K562 (cell line): ENCODE measurements around the gene OLFML1. TPM values are rescaled to one million over a fixed set of nuclear protein-coding genes. Genes with fewer than 3 reads are reported as not detected.

Source experiments
- ATAC-seq: fragments of 200-7000 bp; cut with Tn5 transposase; 3 replicates; pipeline ENCODE4 v1.9.1; 2020; ENCODE audit warnings: moderate library complexity
- BruUV-seq: library from RNA; stranded (reverse); fragments of 400-500 nt; replicated peaks from 2 replicates; lab custom pipeline; 2021; lab: Mats Ljungman, UMichigan
- CTCF ChIA-PET: fragments of 300-600 bp; formaldehyde crosslinking; extraction: SDS; loops from one replicate; lab custom pipeline; 2021; ENCODE audit warnings: low intra/inter-chr PET ratio; lab: Yijun Ruan, JAX
- POLR2A ChIA-PET: fragments of 300-600, 350-650 bp; sonication (Branson Sonifier 250); formaldehyde crosslinking; extraction: SDS; loops from one replicate; lab custom pipeline; 2021; ENCODE audit warnings: antibody characterized with exemption, inconsistent platforms; lab: Yijun Ruan, JAX
- DNase-seq, 4 experiments: peaks; one replicate each; pipeline versions ENCODE4 v3.0.0 to v3.0.0-alpha.2; 2011 to 2018; ENCODE audit warnings: low spot score in 3 of 4, mixed read lengths in 3 of 4; ENCODE audit errors: extremely low read depth in 1 of 4
- FAIRE-seq: peaks from 2 replicates; lab custom pipeline; 2011; peaks lifted over from hg19 to GRCh38; lab: Jason Lieb, UNC
- H2AFZ ChIP-seq: 2 replicates; pipeline ENCODE4 v1.6.0; 2011; ENCODE audit warnings: low read depth, low read length, control low read depth, inconsistent platforms
- H3K27ac ChIP-seq: fragments of 200-600 bp; 3 replicates; pipeline ENCODE4 v1.8.0; 2011; ENCODE audit warnings: low read depth, mild to moderate bottlenecking, control low read depth, inconsistent platforms, low read length, moderate library complexity, mixed read lengths; ENCODE audit errors: extremely low read depth
- H3K27me3 ChIP-seq, 2 experiments: fragments of 300-600 bp in 1 of 2; 2 replicates in 1 of 2; 3 replicates in 1 of 2; pipeline versions ENCODE4 v1.6.0 to v1.8.0; 2011; ENCODE audit warnings: inconsistent platforms in 2 of 2, low read length in 2 of 2, mild to moderate bottlenecking in 1 of 2, mixed read lengths in 1 of 2, moderate library complexity in 1 of 2; ENCODE audit not compliant: control insufficient read depth in 2 of 2, insufficient read depth in 2 of 2
- H3K36me3 ChIP-seq: fragments of 300-600 bp; 3 replicates; pipeline ENCODE4 v1.8.0; 2011; ENCODE audit warnings: mild to moderate bottlenecking, low read length, inconsistent platforms; ENCODE audit not compliant: control insufficient read depth, insufficient read depth
- H3K4me1 ChIP-seq, 2 experiments: fragments of 200-600 bp in 1 of 2; replicated peaks in 1 of 2; 2 replicates in 1 of 2; 3 replicates in 1 of 2; pipeline versions ENCODE4 v1.5.1 to v1.8.0; 2011; ENCODE audit warnings: inconsistent platforms in 2 of 2, low read length in 2 of 2, mild to moderate bottlenecking in 1 of 2, mixed read lengths in 1 of 2, moderate library complexity in 1 of 2; ENCODE audit not compliant: control insufficient read depth in 2 of 2, insufficient read depth in 2 of 2
- H3K4me2 ChIP-seq: 2 replicates; pipeline ENCODE4 v1.6.1; 2011; ENCODE audit warnings: low read length, control low read depth, inconsistent platforms, mixed read lengths; ENCODE audit not compliant: insufficient read depth
- H3K4me3 ChIP-seq: fragments of 200-600 bp; sonication (generic), shearing (Covaris generic); 2 replicates; pipeline ENCODE4 v1.5.1; 2016; ENCODE audit warnings: control low read depth, inconsistent platforms
- H3K79me2 ChIP-seq: fragments of 200-600 bp; 3 replicates; pipeline ENCODE4 v1.8.0; 2011; ENCODE audit warnings: low read length, inconsistent platforms; ENCODE audit not compliant: control insufficient read depth, insufficient read depth
- H3K9ac ChIP-seq, 2 experiments: 2 replicates each; pipeline versions ENCODE4 v1.6.0 to v1.6.1; 2011; ENCODE audit warnings: low read depth in 2 of 2, low read length in 2 of 2, control low read depth in 1 of 2, inconsistent platforms in 1 of 2, mild to moderate bottlenecking in 1 of 2, mixed read lengths in 1 of 2; ENCODE audit not compliant: insufficient read depth in 1 of 2
- H3K9me1 ChIP-seq: one replicate; pipeline ENCODE4 v1.6.0; 2011; ENCODE audit warnings: inconsistent platforms, mild to moderate bottlenecking, low read length, moderate library complexity; ENCODE audit not compliant: control insufficient read depth, insufficient read depth
- H3K9me3 ChIP-seq: replicated peaks from 2 replicates; pipeline ENCODE4 v1.5.1; 2011; ENCODE audit warnings: low read depth, low read length, inconsistent platforms; ENCODE audit not compliant: control insufficient read depth, insufficient read depth
- H4K20me1 ChIP-seq: replicated peaks from 2 replicates; pipeline ENCODE4 v1.6.1; 2011; ENCODE audit warnings: low read length, inconsistent platforms, mixed read lengths; ENCODE audit not compliant: control insufficient read depth, insufficient read depth
- FOXK1 ChIP-seq: sonication (generic); formaldehyde crosslinking; IDR thresholded peaks from 2 replicates; pipeline ENCODE4 v1.8.0; 2022; ENCODE audit warnings: missing genetic modification reagents, mild to moderate bottlenecking, borderline replicate concordance
- HMGXB4 ChIP-seq: sonication (generic); formaldehyde crosslinking; IDR thresholded peaks from 2 replicates; pipeline ENCODE4 v1.8.1; 2023; ENCODE audit warnings: mild to moderate bottlenecking, missing genetic modification reagents
- IRF2 ChIP-seq: sonication (generic); formaldehyde crosslinking; IDR thresholded peaks from 2 replicates; pipeline ENCODE4 v1.8.1; 2022; ENCODE audit warnings: mild to moderate bottlenecking, missing genetic modification reagents
- POU5F1 ChIP-seq: fragments of 150-350 bp; IDR thresholded peaks from 2 replicates; pipeline ENCODE4 v1.6.1; 2014; ENCODE audit warnings: borderline replicate concordance, low read length, low read depth, mild to moderate bottlenecking; ENCODE audit not compliant: partially characterized antibody
- SPI1 ChIP-seq: IDR thresholded peaks from 2 replicates; pipeline ENCODE4 v1.6.1; 2011; ENCODE audit warnings: low read depth, low read length, control low read depth, borderline replicate concordance
- ZC3H8 ChIP-seq: fragments of 450-650 bp; IDR thresholded peaks from 2 replicates; pipeline ENCODE4 v1.6.1; 2017
- ZEB2 ChIP-seq: fragments of 450-650 bp; IDR thresholded peaks from 2 replicates; pipeline ENCODE4 v1.6.1; 2016
- ZKSCAN3 ChIP-seq: fragments of 250-450 bp; sonication (Bioruptor Pico); IDR thresholded peaks from 2 replicates; pipeline ENCODE4 v1.4.0; 2020
- ZNF175 ChIP-seq: fragments of 200-800 bp; sonication (Bioruptor generic); IDR thresholded peaks from 2 replicates; pipeline ENCODE4 v1.6.1; 2016; ENCODE audit warnings: low read depth, mild to moderate bottlenecking, missing genetic modification characterization, missing compliant biosample characterization
- ZNF347 ChIP-seq: fragments of 450-650 bp; formaldehyde crosslinking; IDR thresholded peaks from 2 replicates; pipeline ENCODE4 v1.4.0; 2020; ENCODE audit warnings: low read depth, mild to moderate bottlenecking, moderate library complexity
- WGBS: fragments of 100-300 bp; shearing (Covaris generic); methylation state at CpG from one replicate; pipeline ENCODE4 v1.1.6; 2016; ENCODE audit warnings: low coverage, mixed read lengths; ENCODE audit not compliant: insufficient coverage; ENCODE audit errors: missing lambda C conversion rate; 5-methylcytosine and 5-hydroxymethylcytosine counted together
- in situ Hi-C: fragments of 300-500 bp; cut with MboI; formaldehyde crosslinking; loops from 4 replicates; pipeline ENCODE4 v1.15.0; 2018; ENCODE audit warnings: inconsistent platforms, mixed read lengths
- intact Hi-C: fragments of 100-400 bp; cut with micrococcal nuclease; formaldehyde crosslinking; loops from 2 replicates; pipeline ENCODE4 v1.14.2; 2022
- polyA plus RNA-seq, 8 experiments: library from polyadenylated mRNA; depleted of rRNA in 4 of 8; stranded (reverse) in 5 of 8; unstranded in 3 of 8; fragments of >200 nt; fragmentation: Nextera tagmentation in 2 of 8; fragmentation: Illumina TruSeq in 1 of 8; extraction: Ambion mirVana in 2 of 8; extraction: Trizol in 1 of 8; gene quantifications; 2 replicates each; pipeline versions ENCODE4 v1.2.1 to v1.2.3, GENCODE V29; 2011 to 2014; ENCODE audit warnings: inconsistent platforms in 1 of 8, missing spikeins in 1 of 8
- total RNA-seq, 7 experiments: library from RNA; depleted of rRNA in 6 of 7; stranded (reverse); fragments of >200 nt in 6 of 7; fragmentation: Illumina TruSeq in 2 of 7; extraction: Trizol in 2 of 7; gene quantifications; 2 replicates each; pipeline versions ENCODE4 v1.2.1 to v1.2.3, GENCODE V29; 2011 to 2021; ENCODE audit warnings: low replicate concordance in 1 of 7
- TF ChIP-seq, protein P1 (sequence below): fragments of 250-450 bp; sonication (Bioruptor Pico); IDR thresholded peaks from 2 replicates; pipeline ENCODE4 v1.4.0; 2020

Gene OLFML1
- total and polyA plus RNA-seq, 9 of the 15 experiments (the other 6 are each of a cell fraction or from before 2014, with no cell fraction given) = not detected

DNA sequence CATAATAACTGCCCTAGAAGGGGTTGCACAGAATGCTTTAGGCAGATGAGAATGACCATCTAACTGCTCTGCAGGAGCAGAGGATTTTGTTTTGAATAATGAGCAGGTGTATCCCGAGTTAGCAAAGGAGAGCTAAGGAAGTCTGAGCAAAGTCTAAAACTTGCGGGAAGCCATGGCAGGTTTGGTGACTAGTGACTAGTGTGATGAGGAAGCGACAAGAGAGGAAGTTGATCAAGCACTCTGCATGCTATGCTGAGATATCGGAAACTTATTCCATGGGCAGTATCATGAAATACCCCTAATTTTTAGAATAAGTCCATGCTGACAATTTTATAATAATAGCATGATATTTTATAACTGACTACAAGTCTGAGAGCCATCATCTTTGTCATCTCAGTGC lies 12.9 kb downstream of the OLFML1 start:
- Histone ChIP-seq H3K27me3 (peaks cover 0 to 8% of the 10 kb centered on the region in 2 experiments; a peak in 2 of 5 replicates), H3K4me3 (no peak overlapping the region), H4K20me1 (no peaks in the 10 kb centered on the region; the same call in 1 of the 2 replicates), H2AFZ (no peak overlapping the region), H3K4me2 (no peak overlapping the region), H3K9ac (no peak overlapping the region), H3K9me1 (no peaks in the 10 kb centered on the region), H3K27ac (no peak overlapping the region), H3K79me2 (no peaks in the 10 kb centered on the region), H3K36me3 (no peaks in the 10 kb centered on the region), H3K4me1 (peaks cover 0 to 3% of the 10 kb centered on the region in 2 experiments; a peak in 2 of 5 replicates), H3K9me3 (no peaks in the 10 kb centered on the region)
- CTCF ChIA-PET = no interaction called here
- TF ChIP-seq, protein P1, sequence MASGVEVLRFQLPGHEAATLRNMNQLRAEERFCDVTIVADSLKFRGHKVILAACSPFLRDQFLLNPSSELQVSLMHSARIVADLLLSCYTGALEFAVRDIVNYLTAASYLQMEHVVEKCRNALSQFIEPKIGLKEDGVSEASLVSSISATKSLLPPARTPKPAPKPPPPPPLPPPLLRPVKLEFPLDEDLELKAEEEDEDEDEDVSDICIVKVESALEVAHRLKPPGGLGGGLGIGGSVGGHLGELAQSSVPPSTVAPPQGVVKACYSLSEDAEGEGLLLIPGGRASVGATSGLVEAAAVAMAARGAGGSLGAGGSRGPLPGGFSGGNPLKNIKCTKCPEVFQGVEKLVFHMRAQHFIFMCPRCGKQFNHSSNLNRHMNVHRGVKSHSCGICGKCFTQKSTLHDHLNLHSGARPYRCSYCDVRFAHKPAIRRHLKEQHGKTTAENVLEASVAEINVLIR = no peak
- DNase-seq (no peak), ATAC-seq (no peak), FAIRE-seq (no peak)
- 3% methylated on average over 4 of the region's 4 CpGs for WGBS
- POLR2A ChIA-PET = no interaction called here
- in situ Hi-C loops (no loop called here), intact Hi-C loops (no loop called here)
- no TSS peak for BruUV-seq

DNA sequence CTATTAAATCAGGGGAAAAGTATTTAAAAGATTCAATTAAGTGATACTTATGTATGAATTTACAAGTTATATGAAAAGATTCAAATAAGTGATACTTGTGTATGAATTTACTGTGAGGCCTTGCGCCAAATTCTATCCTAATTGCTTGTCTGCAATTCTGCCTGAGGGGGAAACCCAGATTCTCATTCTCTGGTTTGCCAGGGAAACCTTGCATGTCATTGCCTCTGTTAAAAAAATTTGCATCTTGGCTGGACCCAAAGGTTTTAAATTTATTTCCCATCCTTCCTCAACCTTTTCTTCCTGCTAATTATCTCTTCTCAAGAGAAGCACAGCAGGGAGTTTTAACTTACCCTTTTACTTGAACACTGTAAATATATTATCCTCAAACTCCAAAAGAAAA lies 13.8 kb downstream of the OLFML1 start:
- Histone ChIP-seq H3K4me2 (no peak overlapping the region), H3K27ac (no peak overlapping the region), H2AFZ (no peak overlapping the region), H4K20me1 (no peaks in the 10 kb centered on the region; the same call in 1 of the 2 replicates)
- no peak for ATAC-seq
- no peak for FAIRE-seq
- TF ChIP-seq ZC3H8 (no peak), SPI1 (no peak), ZNF347 (CRISPR knock-in tag) (no peak), POU5F1 (no peak), FOXK1 (CRISPR knock-in tag) (no peak), ZNF175 (CRISPR knock-in tag) (no peak), HMGXB4 (CRISPR knock-in tag) (no peak), ZKSCAN3 (CRISPR knock-in tag) (no peak), IRF2 (CRISPR knock-in tag) (no peak), ZEB2 (no peak)
- TF ChIP-seq, all 486 proteins: peak for 0
- 0% methylated on average over 1 of the region's 1 CpG for WGBS
- Histone ChIP-seq H3K9me3 (no peaks in the 10 kb centered on the region), H3K79me2 (no peaks in the 10 kb centered on the region), H3K9me1 (no peaks in the 10 kb centered on the region), H3K4me1 (peaks cover 0 to 3% of the 10 kb centered on the region in 2 experiments; a peak in 2 of 5 replicates), H3K9ac (no peak overlapping the region), H3K27me3 (peaks cover 0 to 8% of the 10 kb centered on the region in 2 experiments; a peak in 2 of 5 replicates), H3K36me3 (no peaks in the 10 kb centered on the region), H3K4me3 (no peak overlapping the region)
- in situ Hi-C loops (no loop called here), intact Hi-C loops (no loop called here)
- no peak for DNase-seq
- ChIA-PET CTCF (no interaction called here), POLR2A (interaction anchor here (0.7 kb wide), 1 partner anchor 155 kb away, joined by 3 read pairs; no protein-coding TSS in a partner anchor)
- no TSS peak for BruUV-seq
